GM23338 (cell line): ENCODE measurements around the gene SLCO3A1.

Source experiments
- CREB1 ChIP-seq: fragments of 250-450 bp; sonication (Bioruptor Pico); IDR thresholded peaks from 2 replicates; pipeline ENCODE4 v1.5.0; 2020; ENCODE audit warnings: low read depth, mild to moderate bottlenecking, moderate library complexity
- EZH2 ChIP-seq: fragments of 200-600 bp; sonication (generic); IDR thresholded peaks from one replicate; pipeline ENCODE4 v1.8.0; 2017; ENCODE audit warnings: antibody characterized with exemption, mild to moderate bottlenecking, low read depth; ENCODE audit not compliant: unreplicated experiment
- EZH2phosphoT487 ChIP-seq: fragments of 200-600 bp; sonication (generic); IDR thresholded peaks from one replicate; pipeline ENCODE4 v1.8.1; 2018; ENCODE audit warnings: antibody characterized with exemption; ENCODE audit not compliant: unreplicated experiment
- JUNB ChIP-seq: IDR thresholded peaks from one replicate; pipeline ENCODE4 v1.6.1; 2016; ENCODE audit warnings: antibody characterized with exemption; ENCODE audit not compliant: unreplicated experiment
- POLR2AphosphoS5 ChIP-seq: IDR thresholded peaks from 2 replicates; pipeline ENCODE4 v1.6.1; 2016; ENCODE audit warnings: antibody characterized with exemption, low read depth
- TF ChIP-seq, protein P1 (sequence below), 2 experiments: fragments of 200-600 bp in 1 of 2; sonication (generic) in 1 of 2; conservative IDR thresholded peaks; 2 replicates each; pipeline versions ENCODE4 v1.5.1 to v1.6.1; 2016 to 2017; ENCODE audit warnings: antibody characterized with exemption in 2 of 2, low read depth in 2 of 2, mild to moderate bottlenecking in 2 of 2, moderate library complexity in 1 of 2
- TF ChIP-seq, protein P2 (sequence below): IDR thresholded peaks from one replicate; pipeline ENCODE4 v1.6.1; 2018; ENCODE audit warnings: antibody characterized with exemption; ENCODE audit not compliant: unreplicated experiment

DNA sequence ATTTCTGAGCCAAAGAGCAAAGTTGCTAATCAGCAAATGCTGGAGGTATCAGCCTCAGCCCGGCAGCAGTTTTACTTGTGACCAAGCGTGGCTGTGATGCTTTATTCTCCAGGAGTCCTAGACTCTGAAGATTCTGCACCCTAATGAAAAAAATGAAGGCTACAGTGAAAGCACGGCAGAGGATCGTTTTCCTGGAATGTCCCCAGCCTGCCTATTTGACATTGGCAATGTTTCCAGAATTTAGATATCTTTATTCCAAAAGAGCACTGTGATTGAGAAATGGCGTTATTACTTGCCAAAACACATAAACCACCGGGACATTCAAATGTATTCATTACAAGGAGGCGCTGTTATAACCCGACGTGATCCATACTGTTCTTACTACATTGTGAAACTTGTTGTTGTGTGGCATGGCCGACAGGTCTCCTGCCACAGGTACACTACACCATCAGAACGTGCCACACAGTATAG lies 263.8 kb downstream of the SLCO3A1 start:
- TF ChIP-seq, protein P1, sequence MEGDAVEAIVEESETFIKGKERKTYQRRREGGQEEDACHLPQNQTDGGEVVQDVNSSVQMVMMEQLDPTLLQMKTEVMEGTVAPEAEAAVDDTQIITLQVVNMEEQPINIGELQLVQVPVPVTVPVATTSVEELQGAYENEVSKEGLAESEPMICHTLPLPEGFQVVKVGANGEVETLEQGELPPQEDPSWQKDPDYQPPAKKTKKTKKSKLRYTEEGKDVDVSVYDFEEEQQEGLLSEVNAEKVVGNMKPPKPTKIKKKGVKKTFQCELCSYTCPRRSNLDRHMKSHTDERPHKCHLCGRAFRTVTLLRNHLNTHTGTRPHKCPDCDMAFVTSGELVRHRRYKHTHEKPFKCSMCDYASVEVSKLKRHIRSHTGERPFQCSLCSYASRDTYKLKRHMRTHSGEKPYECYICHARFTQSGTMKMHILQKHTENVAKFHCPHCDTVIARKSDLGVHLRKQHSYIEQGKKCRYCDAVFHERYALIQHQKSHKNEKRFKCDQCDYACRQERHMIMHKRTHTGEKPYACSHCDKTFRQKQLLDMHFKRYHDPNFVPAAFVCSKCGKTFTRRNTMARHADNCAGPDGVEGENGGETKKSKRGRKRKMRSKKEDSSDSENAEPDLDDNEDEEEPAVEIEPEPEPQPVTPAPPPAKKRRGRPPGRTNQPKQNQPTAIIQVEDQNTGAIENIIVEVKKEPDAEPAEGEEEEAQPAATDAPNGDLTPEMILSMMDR (conservative IDR thresholded peaks at IDR 0.05; ENCODE audit: low read depth in 2 of 2): no peak
- no peak for TF ChIP-seq EZH2
- TF ChIP-seq, protein P2, sequence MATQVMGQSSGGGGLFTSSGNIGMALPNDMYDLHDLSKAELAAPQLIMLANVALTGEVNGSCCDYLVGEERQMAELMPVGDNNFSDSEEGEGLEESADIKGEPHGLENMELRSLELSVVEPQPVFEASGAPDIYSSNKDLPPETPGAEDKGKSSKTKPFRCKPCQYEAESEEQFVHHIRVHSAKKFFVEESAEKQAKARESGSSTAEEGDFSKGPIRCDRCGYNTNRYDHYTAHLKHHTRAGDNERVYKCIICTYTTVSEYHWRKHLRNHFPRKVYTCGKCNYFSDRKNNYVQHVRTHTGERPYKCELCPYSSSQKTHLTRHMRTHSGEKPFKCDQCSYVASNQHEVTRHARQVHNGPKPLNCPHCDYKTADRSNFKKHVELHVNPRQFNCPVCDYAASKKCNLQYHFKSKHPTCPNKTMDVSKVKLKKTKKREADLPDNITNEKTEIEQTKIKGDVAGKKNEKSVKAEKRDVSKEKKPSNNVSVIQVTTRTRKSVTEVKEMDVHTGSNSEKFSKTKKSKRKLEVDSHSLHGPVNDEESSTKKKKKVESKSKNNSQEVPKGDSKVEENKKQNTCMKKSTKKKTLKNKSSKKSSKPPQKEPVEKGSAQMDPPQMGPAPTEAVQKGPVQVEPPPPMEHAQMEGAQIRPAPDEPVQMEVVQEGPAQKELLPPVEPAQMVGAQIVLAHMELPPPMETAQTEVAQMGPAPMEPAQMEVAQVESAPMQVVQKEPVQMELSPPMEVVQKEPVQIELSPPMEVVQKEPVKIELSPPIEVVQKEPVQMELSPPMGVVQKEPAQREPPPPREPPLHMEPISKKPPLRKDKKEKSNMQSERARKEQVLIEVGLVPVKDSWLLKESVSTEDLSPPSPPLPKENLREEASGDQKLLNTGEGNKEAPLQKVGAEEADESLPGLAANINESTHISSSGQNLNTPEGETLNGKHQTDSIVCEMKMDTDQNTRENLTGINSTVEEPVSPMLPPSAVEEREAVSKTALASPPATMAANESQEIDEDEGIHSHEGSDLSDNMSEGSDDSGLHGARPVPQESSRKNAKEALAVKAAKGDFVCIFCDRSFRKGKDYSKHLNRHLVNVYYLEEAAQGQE: no peak
- no peak for TF ChIP-seq EZH2phosphoT487
- no peak for TF ChIP-seq POLR2AphosphoS5
- TF ChIP-seq CREB1 (CRISPR knock-in tag): no peak
- TF ChIP-seq JUNB: no peak
